ENCODE results near the gene PADI6.
A peak's percentile ranks its signal among the peaks of the same experiment; 100 is the strongest.

Gene PADI6

GRCh38 chr1:17437260-17437579 is 65.2 kb downstream of the PADI6 start:
- DNase-seq, result no peak

GRCh38 chr1:17437580-17438317 is 65.8 kb downstream of the PADI6 start:
- DNase-seq, result no peak

- DNase-seq, result no peak
Observed at GRCh38 chr1:17438318-17439249, 66.6 kb downstream of the PADI6 start.

GRCh38 chr1:17439250-17440073 is 67.5 kb downstream of the PADI6 start, which contains the start of gene RCC2:
Gene RCC2, minus strand, starts transcription at chr1:17439677. Its CDS starts 1,163 bp downstream, at chr1:17438514.
- DNase-seq, result peak; percentile 60

- no peak for DNase-seq
Observed at GRCh38 chr1:17440074-17440826, 68.3 kb downstream of the PADI6 start.

- DNase-seq, result no peak
Observed at GRCh38 chr1:17440827-17441168, 68.8 kb downstream of the PADI6 start.

- DNase-seq, result no peak
Observed at GRCh38 chr1:17441265-17441992, 69.4 kb downstream of the PADI6 start.

GRCh38 chr1:17441993-17442357 is 70.0 kb downstream of the PADI6 start:
- no peak for DNase-seq

GRCh38 chr1:17442841-17443240 is 70.8 kb downstream of the PADI6 start:
- DNase-seq, result no peak

GRCh38 chr1:17447501-17447992 is 75.6 kb downstream of the PADI6 start:
- DNase-seq, result no peak

All from NCI-H1048 (cell line).